K562 (cell line): ENCODE data around the gene CTSV.
"Not testable (repeated sequence)": the region's sequence is repeated elsewhere in the genome, so short reads cannot be mapped to it uniquely, and the experiment has no call there.

Experiments
- NR3C1 ChIP-seq: sonication (generic); formaldehyde crosslinking; IDR thresholded peaks from 2 replicates; pipeline ENCODE4 v1.8.1; 2022; ENCODE audit warnings: missing genetic modification reagents
- TF ChIP-seq, protein P1 (sequence below), 3 experiments: IDR thresholded peaks in 2 of 3; conservative IDR thresholded peaks in 1 of 3; 2 replicates each; pipeline ENCODE4 v1.5.1; 2011 to 2012; ENCODE audit warnings: low read length in 3 of 3, mild to moderate bottlenecking in 3 of 3, control low read depth in 2 of 3, improper control_type of control experiment in 1 of 3, inconsistent platforms in 1 of 3, low read depth in 1 of 3, mixed read lengths in 1 of 3, moderate library complexity in 1 of 3; ENCODE audit not compliant: insufficient read depth in 2 of 3
- TF ChIP-seq, protein P2 (sequence below), 2 experiments: fragments of 450-650 bp; conservative IDR thresholded peaks; 2 replicates each; pipeline ENCODE4 v1.6.1; 2017; ENCODE audit warnings: mild to moderate bottlenecking in 2 of 2, moderate library complexity in 2 of 2
- TF ChIP-seq, protein P3 (sequence below): sonication (generic); formaldehyde crosslinking; IDR thresholded peaks from 2 replicates; pipeline ENCODE4 v1.8.1; 2022; ENCODE audit warnings: missing genetic modification reagents
- TF ChIP-seq, protein P4 (sequence below): fragments of 250-450 bp; sonication (Bioruptor Pico); IDR thresholded peaks from 2 replicates; pipeline ENCODE4 v1.5.0; 2020; ENCODE audit warnings: mild to moderate bottlenecking, borderline replicate concordance
- TF ChIP-seq, protein P5 (sequence below): fragments of 450-650 bp; formaldehyde crosslinking; IDR thresholded peaks from 2 replicates; pipeline ENCODE4 v1.4.0; 2022; ENCODE audit warnings: mild to moderate bottlenecking, moderate library complexity

DNA sequence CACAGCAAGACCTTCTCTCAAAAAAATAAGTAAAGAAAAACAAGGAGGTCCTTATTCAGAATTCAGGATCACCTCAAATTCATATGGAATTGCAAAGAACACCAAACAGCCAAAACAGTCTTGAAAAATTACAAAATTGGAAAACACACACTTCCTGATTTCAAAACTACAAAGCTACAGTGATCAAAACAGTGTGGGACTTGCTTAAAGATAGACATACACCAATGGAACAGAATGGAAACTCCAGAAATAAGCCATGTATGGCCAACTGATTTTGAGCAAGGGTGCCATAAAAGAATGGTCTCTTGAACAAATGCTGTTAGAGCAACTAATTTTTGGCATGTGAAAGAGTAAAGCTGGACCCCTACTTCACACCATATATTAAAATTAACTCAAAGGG is 36.7 kb downstream of the CTSV start:
- TF ChIP-seq, protein P1, sequence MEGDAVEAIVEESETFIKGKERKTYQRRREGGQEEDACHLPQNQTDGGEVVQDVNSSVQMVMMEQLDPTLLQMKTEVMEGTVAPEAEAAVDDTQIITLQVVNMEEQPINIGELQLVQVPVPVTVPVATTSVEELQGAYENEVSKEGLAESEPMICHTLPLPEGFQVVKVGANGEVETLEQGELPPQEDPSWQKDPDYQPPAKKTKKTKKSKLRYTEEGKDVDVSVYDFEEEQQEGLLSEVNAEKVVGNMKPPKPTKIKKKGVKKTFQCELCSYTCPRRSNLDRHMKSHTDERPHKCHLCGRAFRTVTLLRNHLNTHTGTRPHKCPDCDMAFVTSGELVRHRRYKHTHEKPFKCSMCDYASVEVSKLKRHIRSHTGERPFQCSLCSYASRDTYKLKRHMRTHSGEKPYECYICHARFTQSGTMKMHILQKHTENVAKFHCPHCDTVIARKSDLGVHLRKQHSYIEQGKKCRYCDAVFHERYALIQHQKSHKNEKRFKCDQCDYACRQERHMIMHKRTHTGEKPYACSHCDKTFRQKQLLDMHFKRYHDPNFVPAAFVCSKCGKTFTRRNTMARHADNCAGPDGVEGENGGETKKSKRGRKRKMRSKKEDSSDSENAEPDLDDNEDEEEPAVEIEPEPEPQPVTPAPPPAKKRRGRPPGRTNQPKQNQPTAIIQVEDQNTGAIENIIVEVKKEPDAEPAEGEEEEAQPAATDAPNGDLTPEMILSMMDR (IDR thresholded peaks at IDR 0.05 in 2 of 3, conservative IDR thresholded peaks at IDR 0.05 in 1 of 3; ENCODE audit: insufficient read depth in 2 of 3, low read depth in 1 of 3, low read length in 3 of 3): not testable (repeated sequence)
- TF ChIP-seq, protein P2, sequence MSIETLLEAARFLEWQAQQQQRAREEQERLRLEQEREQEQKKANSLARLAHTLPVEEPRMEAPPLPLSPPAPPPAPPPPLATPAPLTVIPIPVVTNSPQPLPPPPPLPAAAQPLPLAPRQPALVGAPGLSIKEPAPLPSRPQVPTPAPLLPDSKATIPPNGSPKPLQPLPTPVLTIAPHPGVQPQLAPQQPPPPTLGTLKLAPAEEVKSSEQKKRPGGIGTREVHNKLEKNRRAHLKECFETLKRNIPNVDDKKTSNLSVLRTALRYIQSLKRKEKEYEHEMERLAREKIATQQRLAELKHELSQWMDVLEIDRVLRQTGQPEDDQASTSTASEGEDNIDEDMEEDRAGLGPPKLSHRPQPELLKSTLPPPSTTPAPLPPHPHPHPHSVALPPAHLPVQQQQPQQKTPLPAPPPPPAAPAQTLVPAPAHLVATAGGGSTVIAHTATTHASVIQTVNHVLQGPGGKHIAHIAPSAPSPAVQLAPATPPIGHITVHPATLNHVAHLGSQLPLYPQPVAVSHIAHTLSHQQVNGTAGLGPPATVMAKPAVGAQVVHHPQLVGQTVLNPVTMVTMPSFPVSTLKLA (conservative IDR thresholded peaks at IDR 0.05): not testable (repeated sequence)
- TF ChIP-seq NR3C1 (CRISPR knock-in tag): not testable (repeated sequence)
- TF ChIP-seq, protein P3, sequence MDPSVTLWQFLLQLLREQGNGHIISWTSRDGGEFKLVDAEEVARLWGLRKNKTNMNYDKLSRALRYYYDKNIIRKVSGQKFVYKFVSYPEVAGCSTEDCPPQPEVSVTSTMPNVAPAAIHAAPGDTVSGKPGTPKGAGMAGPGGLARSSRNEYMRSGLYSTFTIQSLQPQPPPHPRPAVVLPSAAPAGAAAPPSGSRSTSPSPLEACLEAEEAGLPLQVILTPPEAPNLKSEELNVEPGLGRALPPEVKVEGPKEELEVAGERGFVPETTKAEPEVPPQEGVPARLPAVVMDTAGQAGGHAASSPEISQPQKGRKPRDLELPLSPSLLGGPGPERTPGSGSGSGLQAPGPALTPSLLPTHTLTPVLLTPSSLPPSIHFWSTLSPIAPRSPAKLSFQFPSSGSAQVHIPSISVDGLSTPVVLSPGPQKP (CRISPR knock-in tag): not testable (repeated sequence)
- TF ChIP-seq, protein P4, sequence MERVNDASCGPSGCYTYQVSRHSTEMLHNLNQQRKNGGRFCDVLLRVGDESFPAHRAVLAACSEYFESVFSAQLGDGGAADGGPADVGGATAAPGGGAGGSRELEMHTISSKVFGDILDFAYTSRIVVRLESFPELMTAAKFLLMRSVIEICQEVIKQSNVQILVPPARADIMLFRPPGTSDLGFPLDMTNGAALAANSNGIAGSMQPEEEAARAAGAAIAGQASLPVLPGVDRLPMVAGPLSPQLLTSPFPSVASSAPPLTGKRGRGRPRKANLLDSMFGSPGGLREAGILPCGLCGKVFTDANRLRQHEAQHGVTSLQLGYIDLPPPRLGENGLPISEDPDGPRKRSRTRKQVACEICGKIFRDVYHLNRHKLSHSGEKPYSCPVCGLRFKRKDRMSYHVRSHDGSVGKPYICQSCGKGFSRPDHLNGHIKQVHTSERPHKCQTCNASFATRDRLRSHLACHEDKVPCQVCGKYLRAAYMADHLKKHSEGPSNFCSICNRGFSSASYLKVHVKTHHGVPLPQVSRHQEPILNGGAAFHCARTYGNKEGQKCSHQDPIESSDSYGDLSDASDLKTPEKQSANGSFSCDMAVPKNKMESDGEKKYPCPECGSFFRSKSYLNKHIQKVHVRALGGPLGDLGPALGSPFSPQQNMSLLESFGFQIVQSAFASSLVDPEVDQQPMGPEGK: not testable (repeated sequence)
- TF ChIP-seq, protein P5, sequence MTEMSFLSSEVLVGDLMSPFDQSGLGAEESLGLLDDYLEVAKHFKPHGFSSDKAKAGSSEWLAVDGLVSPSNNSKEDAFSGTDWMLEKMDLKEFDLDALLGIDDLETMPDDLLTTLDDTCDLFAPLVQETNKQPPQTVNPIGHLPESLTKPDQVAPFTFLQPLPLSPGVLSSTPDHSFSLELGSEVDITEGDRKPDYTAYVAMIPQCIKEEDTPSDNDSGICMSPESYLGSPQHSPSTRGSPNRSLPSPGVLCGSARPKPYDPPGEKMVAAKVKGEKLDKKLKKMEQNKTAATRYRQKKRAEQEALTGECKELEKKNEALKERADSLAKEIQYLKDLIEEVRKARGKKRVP: not testable (repeated sequence)
